Stomach smooth muscle (tissue), 2 donors: ENCODE data around the gene BCL2L12.

Source experiments
- H3K27ac ChIP-seq: one replicate; pipeline ENCODE4 v1.7.0; 2013; ENCODE audit warnings: mild to moderate bottlenecking, low read length, inconsistent platforms
- H3K27me3 ChIP-seq, 2 donors: one replicate each; pipeline ENCODE4 v1.7.0; 2013; ENCODE audit warnings: low read length in 2 of 2; ENCODE audit not compliant: insufficient read depth in 2 of 2, control insufficient read depth in 1 of 2
- H3K36me3 ChIP-seq, 2 donors: one replicate each; pipeline ENCODE4 v1.7.0; 2013; ENCODE audit warnings: low read length in 2 of 2; ENCODE audit not compliant: control insufficient read depth in 2 of 2, insufficient read depth in 2 of 2
- H3K4me1 ChIP-seq: one replicate; pipeline ENCODE4 v1.7.0; 2013; ENCODE audit warnings: low read length; ENCODE audit not compliant: control insufficient read depth, insufficient read depth
- H3K4me3 ChIP-seq, 2 donors: one replicate each; pipeline ENCODE4 v1.7.0; 2013; ENCODE audit warnings: low read length in 2 of 2
- H3K9ac ChIP-seq, 2 donors: one replicate each; pipeline ENCODE4 v1.7.0; 2013; ENCODE audit warnings: low read length in 2 of 2, mild to moderate bottlenecking in 1 of 2
- H3K9me3 ChIP-seq, 2 donors: one replicate each; pipeline ENCODE4 v1.7.0; 2013; ENCODE audit warnings: low read length in 2 of 2; ENCODE audit not compliant: control insufficient read depth in 2 of 2
- donor health status: healthy.
- donor health status: Pancreatic carcinoma.

The BCL2L12 gene

GRCh38 chr19:49680421-49681351 lies 15.0 kb downstream of the BCL2L12 start:
- peak overlapping the region; percentile 53 for H3K27ac ChIP-seq
- H3K9me3 ChIP-seq, result no peaks in the 10 kb centered on the region
- H3K27me3 ChIP-seq, result no peaks in the 10 kb centered on the region
- peaks cover 30 to 33% of the 10 kb centered on the region in 2 donors for H3K36me3 ChIP-seq
- H3K9ac ChIP-seq, result peak overlapping the region in 1 of 2 donors; percentile 23
- H3K4me1 ChIP-seq, result peaks cover 33% of the 10 kb centered on the region
- H3K4me3 ChIP-seq, result peak overlapping the region; percentile 40

GRCh38 chr19:49681830-49682229 lies 16.1 kb downstream of the BCL2L12 start:
- Histone ChIP-seq H3K9ac (no peak overlapping the region), H3K4me3 (no peak overlapping the region), H3K27ac (no peak overlapping the region), H3K27me3 (no peaks in the 10 kb centered on the region), H3K9me3 (no peaks in the 10 kb centered on the region), H3K36me3 (peaks cover 35 to 41% of the 10 kb centered on the region in 2 donors), H3K4me1 (peaks cover 30% of the 10 kb centered on the region)

- H3K4me1 ChIP-seq, result peaks cover 30% of the 10 kb centered on the region
- peaks cover 39 to 41% of the 10 kb centered on the region in 2 donors for H3K36me3 ChIP-seq
- no peaks in the 10 kb centered on the region for H3K9me3 ChIP-seq
- no peaks in the 10 kb centered on the region for H3K27me3 ChIP-seq
- H3K4me3 ChIP-seq, result no peak overlapping the region
- H3K27ac ChIP-seq, result no peak overlapping the region
- no peak overlapping the region for H3K9ac ChIP-seq
These were observed 16.5 kb downstream of the BCL2L12 start for GRCh38 chr19:49682274-49682673.

GRCh38 chr19:49683814-49684250 lies 18.1 kb downstream of the BCL2L12 start:
- peaks cover 39 to 46% of the 10 kb centered on the region in 2 donors for H3K36me3 ChIP-seq
- H3K27me3 ChIP-seq, result peaks cover 0 to 1% of the 10 kb centered on the region in 2 donors
- H3K4me3 ChIP-seq, result no peak overlapping the region
- peaks cover 20% of the 10 kb centered on the region for H3K4me1 ChIP-seq
- H3K9ac ChIP-seq, result no peak overlapping the region
- H3K9me3 ChIP-seq, result no peaks in the 10 kb centered on the region
- H3K27ac ChIP-seq, result no peak overlapping the region

- Histone ChIP-seq H3K4me1 (peaks cover 17% of the 10 kb centered on the region), H3K27ac (no peak overlapping the region), H3K9me3 (no peaks in the 10 kb centered on the region), H3K4me3 (no peak overlapping the region), H3K36me3 (peaks cover 39 to 46% of the 10 kb centered on the region in 2 donors), H3K9ac (no peak overlapping the region), H3K27me3 (peaks cover 4 to 7% of the 10 kb centered on the region in 2 donors)
These were observed 18.7 kb downstream of the BCL2L12 start for GRCh38 chr19:49684251-49684982.

GRCh38 chr19:49684983-49685553 lies 19.3 kb downstream of the BCL2L12 start:
- Histone ChIP-seq H3K9ac (no peak overlapping the region), H3K4me3 (no peak overlapping the region), H3K27me3 (peaks cover 7 to 14% of the 10 kb centered on the region in 2 donors), H3K4me1 (peaks cover 20% of the 10 kb centered on the region), H3K9me3 (no peaks in the 10 kb centered on the region), H3K36me3 (peaks cover 39 to 46% of the 10 kb centered on the region in 2 donors), H3K27ac (no peak overlapping the region)

GRCh38 chr19:49685845-49686332 lies 20.2 kb downstream of the BCL2L12 start:
- no peak overlapping the region for H3K9ac ChIP-seq
- peaks cover 10 to 20% of the 10 kb centered on the region in 2 donors for H3K27me3 ChIP-seq
- H3K36me3 ChIP-seq, result peaks cover 39 to 46% of the 10 kb centered on the region in 2 donors
- H3K9me3 ChIP-seq, result no peaks in the 10 kb centered on the region
- no peak overlapping the region for H3K27ac ChIP-seq
- H3K4me3 ChIP-seq, result no peak overlapping the region
- peaks cover 20% of the 10 kb centered on the region for H3K4me1 ChIP-seq

- Histone ChIP-seq H3K4me1 (peaks cover 23% of the 10 kb centered on the region), H3K9me3 (no peaks in the 10 kb centered on the region), H3K9ac (no peak overlapping the region), H3K27me3 (peaks cover 10 to 21% of the 10 kb centered on the region in 2 donors), H3K36me3 (peaks cover 39 to 46% of the 10 kb centered on the region in 2 donors), H3K27ac (no peak overlapping the region), H3K4me3 (no peak overlapping the region)
These were observed 20.9 kb downstream of the BCL2L12 start for GRCh38 chr19:49686503-49687088.

- H3K4me1 ChIP-seq, result peaks cover 25% of the 10 kb centered on the region
These were observed 21.4 kb downstream of the BCL2L12 start for GRCh38 chr19:49687150-49687549.

More at GRCh38 chr19:49687150-49687549, 21.4 kb downstream of the BCL2L12 start:
- H3K27ac ChIP-seq, result no peak overlapping the region
- H3K27me3 ChIP-seq, result peaks cover 10 to 22% of the 10 kb centered on the region in 2 donors
- H3K4me3 ChIP-seq, result no peak overlapping the region
- H3K9ac ChIP-seq, result no peak overlapping the region
- no peaks in the 10 kb centered on the region for H3K9me3 ChIP-seq
- H3K36me3 ChIP-seq, result peaks cover 33 to 41% of the 10 kb centered on the region in 2 donors
